Small intestine (tissue), 7 donors: ENCODE data around the gene NTN1. TPM values are rescaled to one million over a fixed set of nuclear protein-coding genes. Genes with fewer than 3 reads are reported as not detected.
"Not testable (repeated sequence)": the region's sequence is repeated elsewhere in the genome, so short reads cannot be mapped to it uniquely, and the experiment has no call there.

Experiments
- DNase-seq, 2 donors: peaks; one replicate each; pipeline versions ENCODE4 v3.0.0 to v3.0.0-alpha.2; 2013
- FAIRE-seq: peaks from 2 replicates; lab custom pipeline; 2012; peaks lifted over from hg19 to GRCh38; lab: Jason Lieb, UNC
- H3K27ac ChIP-seq, 3 donors: one replicate each; pipeline ENCODE4 v1.5.1; 2013; ENCODE audit warnings: low read length in 2 of 3, mild to moderate bottlenecking in 2 of 3, control low read depth in 1 of 3, inconsistent platforms in 1 of 3, low read depth in 1 of 3, moderate library complexity in 1 of 3
- H3K27me3 ChIP-seq, 3 donors: one replicate each; pipeline ENCODE4 v1.6.1; 2013; ENCODE audit warnings: low read length in 3 of 3, inconsistent platforms in 1 of 3; ENCODE audit not compliant: control insufficient read depth in 3 of 3, insufficient read depth in 3 of 3
- H3K36me3 ChIP-seq, 3 donors: one replicate each; pipeline ENCODE4 v1.6.1; 2013; ENCODE audit warnings: low read length in 3 of 3, inconsistent platforms in 1 of 3, low read depth in 1 of 3, mild to moderate bottlenecking in 1 of 3, moderate library complexity in 1 of 3; ENCODE audit not compliant: control insufficient read depth in 3 of 3, insufficient read depth in 2 of 3
- H3K4me1 ChIP-seq, 3 donors: one replicate each; pipeline ENCODE4 v1.6.1; 2013; ENCODE audit warnings: low read length in 2 of 3, inconsistent platforms in 1 of 3, low read depth in 1 of 3, mild to moderate bottlenecking in 1 of 3, moderate library complexity in 1 of 3; ENCODE audit not compliant: control insufficient read depth in 3 of 3, insufficient read depth in 2 of 3
- H3K4me3 ChIP-seq, 3 donors: one replicate each; pipeline ENCODE4 v1.5.1; 2013; ENCODE audit warnings: low read length in 3 of 3, control low read depth in 1 of 3, inconsistent platforms in 1 of 3, low read depth in 1 of 3, mild to moderate bottlenecking in 1 of 3, moderate library complexity in 1 of 3
- H3K9me3 ChIP-seq, 2 donors: one replicate each; pipeline ENCODE4 v1.6.1; 2013; ENCODE audit warnings: low read depth in 1 of 2, low read length in 1 of 2; ENCODE audit not compliant: control insufficient read depth in 2 of 2, insufficient read depth in 1 of 2
- WGBS, 3 donors: extraction: QIAGEN DNeasy Blood & Tissue Kit; methylation state at CpG; one replicate each; pipeline ENCODE4 v1.1.7; 2013; 5-methylcytosine and 5-hydroxymethylcytosine counted together
- polyA plus RNA-seq, 4 donors: library from polyadenylated mRNA; stranded (reverse) in 3 of 4; unstranded in 1 of 4; fragments of 200-250 nt in 3 of 4; fragments of 120-200 nt in 1 of 4; gene quantifications; one replicate each; pipeline versions ENCODE4 v1.2.1 to v1.2.3, GENCODE V29; 2013
- donor health status: healthy with polysubstance abuse.
- donor health status: control.
- donor health status: control.
- donor health status: Bipolar disorder and iron deficiency.
- donor health status: healthy.

The NTN1 gene
- polyA plus RNA-seq, 4 donors, result 0.22 to 13.2 (median 2.6) TPM

- no peak overlapping the region for H3K27ac ChIP-seq
- no peaks in the 10 kb centered on the region for H3K4me1 ChIP-seq
- peaks cover 0 to 4% (median 0%) of the 10 kb centered on the region in 3 donors for H3K27me3 ChIP-seq
- WGBS, 3 donors, result 70 to 85% (median 77%) methylated on average over 2 of the region's 2 CpGs
- FAIRE-seq, result no peak
- no peak overlapping the region for H3K4me3 ChIP-seq
- no peaks in the 10 kb centered on the region for H3K9me3 ChIP-seq
- DNase-seq, result no peak
- no peaks in the 10 kb centered on the region for H3K36me3 ChIP-seq
These were observed 74.1 kb downstream of the NTN1 start for GRCh38 chr17:9095390-9095789.

GRCh38 chr17:9098242-9098825 is 77.0 kb downstream of the NTN1 start:
- DNase-seq (no peak), FAIRE-seq (no peak)
- Histone ChIP-seq H3K4me3 (no peak overlapping the region), H3K27ac (no peak overlapping the region), H3K9me3 (no peaks in the 10 kb centered on the region), H3K27me3 (peaks cover 0 to 4% (median 0%) of the 10 kb centered on the region in 3 donors), H3K36me3 (no peaks in the 10 kb centered on the region), H3K4me1 (no peaks in the 10 kb centered on the region)
- WGBS, 3 donors, result 82 to 84% (median 84%) methylated on average over 6 of the region's 6 CpGs

GRCh38 chr17:9101356-9101755 is 80.0 kb downstream of the NTN1 start:
- Histone ChIP-seq H3K27me3 (peaks cover 0 to 4% (median 0%) of the 10 kb centered on the region in 3 donors), H3K27ac (no peak overlapping the region), H3K4me3 (no peak overlapping the region), H3K4me1 (no peaks in the 10 kb centered on the region), H3K9me3 (no peaks in the 10 kb centered on the region), H3K36me3 (no peaks in the 10 kb centered on the region)
- FAIRE-seq (no peak), DNase-seq (no peak)
- WGBS, 3 donors, result 77 to 91% (median 84%) methylated on average over 1 of the region's 1 CpG

GRCh38 chr17:9103193-9103592 is 81.9 kb downstream of the NTN1 start:
- WGBS, 3 donors, result 91 to 95% (median 93%) methylated on average over 3 of the region's 3 CpGs
- not testable (repeated sequence) for H3K9me3 ChIP-seq, H3K36me3 ChIP-seq, H3K27ac ChIP-seq, DNase-seq, FAIRE-seq, H3K4me3 ChIP-seq, H3K4me1 ChIP-seq, H3K27me3 ChIP-seq

GRCh38 chr17:9104370-9105041 is 83.2 kb downstream of the NTN1 start:
- no peak overlapping the region for H3K27ac ChIP-seq
- H3K9me3 ChIP-seq, result no peaks in the 10 kb centered on the region
- H3K4me3 ChIP-seq, result no peak overlapping the region
- no peaks in the 10 kb centered on the region for H3K36me3 ChIP-seq
- H3K27me3 ChIP-seq, result peaks cover 0 to 2% (median 0%) of the 10 kb centered on the region in 3 donors
- no peaks in the 10 kb centered on the region for H3K4me1 ChIP-seq
- no peak for FAIRE-seq
- DNase-seq, result no peak
- WGBS, 3 donors, result 81 to 92% (median 92%) methylated on average over 18 of the region's 18 CpGs

- no peak overlapping the region for H3K4me3 ChIP-seq
- no peak for FAIRE-seq
- no peaks in the 10 kb centered on the region for H3K36me3 ChIP-seq
- 77 to 91% (median 83%) methylated on average over 9 of the region's 9 CpGs for WGBS, 3 donors
- peaks cover 0 to 2% (median 0%) of the 10 kb centered on the region in 3 donors for H3K27me3 ChIP-seq
- H3K9me3 ChIP-seq, result no peaks in the 10 kb centered on the region
- no peak for DNase-seq
- H3K4me1 ChIP-seq, result no peaks in the 10 kb centered on the region
- H3K27ac ChIP-seq, result no peak overlapping the region
These were observed 84.0 kb downstream of the NTN1 start for GRCh38 chr17:9105068-9105868.

GRCh38 chr17:9106278-9106677 is 85.0 kb downstream of the NTN1 start:
- not testable (repeated sequence) for H3K4me1 ChIP-seq, H3K27ac ChIP-seq, H3K9me3 ChIP-seq, H3K36me3 ChIP-seq, H3K4me3 ChIP-seq, FAIRE-seq, DNase-seq, H3K27me3 ChIP-seq
- WGBS, 3 donors, result 86 to 88% (median 87%) methylated on average over 9 of the region's 9 CpGs

- FAIRE-seq, result no peak
- no peaks in the 10 kb centered on the region for H3K9me3 ChIP-seq
- H3K36me3 ChIP-seq, result no peaks in the 10 kb centered on the region
- no peak overlapping the region for H3K4me3 ChIP-seq
- no peak overlapping the region for H3K27ac ChIP-seq
- H3K27me3 ChIP-seq, result peaks cover 0 to 2% (median 0%) of the 10 kb centered on the region in 3 donors
- no peak for DNase-seq
- H3K4me1 ChIP-seq, result no peaks in the 10 kb centered on the region
- 72 to 77% (median 76%) methylated on average over 4 of the region's 4 CpGs for WGBS, 3 donors
These were observed 86.2 kb downstream of the NTN1 start for GRCh38 chr17:9107527-9107926.
